Colonic mucosa (tissue), 4 donors: ENCODE results near the gene STK11. TPM values are rescaled to one million over a fixed set of nuclear protein-coding genes. Genes with fewer than 3 reads are reported as not detected.
A peak's percentile ranks its signal among the peaks of the same experiment; 100 is the strongest.

Source experiments
- DNase-seq: peaks from one replicate; pipeline ENCODE4 v3.0.0-alpha.2; 2020
- H3K27ac ChIP-seq: fragments of 200-600 bp; one replicate; pipeline ENCODE4 v1.8.0; 2021
- H3K27me3 ChIP-seq: fragments of 200-600 bp; one replicate; pipeline ENCODE4 v1.8.0; 2021
- H3K36me3 ChIP-seq: fragments of 200-600 bp; one replicate; pipeline ENCODE4 v1.8.0; 2021
- H3K4me1 ChIP-seq: fragments of 200-600 bp; one replicate; pipeline ENCODE4 v1.8.0; 2021; ENCODE audit warnings: mild to moderate bottlenecking
- H3K4me3 ChIP-seq: fragments of 200-600 bp; one replicate; pipeline ENCODE4 v1.8.0; 2021
- H3K9ac ChIP-seq, 2 donors: one replicate each; pipeline ENCODE4 v1.7.0; 2013; ENCODE audit warnings: control low read depth in 2 of 2, low read depth in 2 of 2, low read length in 2 of 2
- H3K9me3 ChIP-seq: fragments of 200-600 bp; one replicate; pipeline ENCODE4 v1.8.0; 2021
- CTCF ChIP-seq: fragments of 200-600 bp; IDR thresholded peaks from one replicate; pipeline ENCODE4 v1.8.0; 2022; ENCODE audit warnings: antibody characterized with exemption, mild to moderate bottlenecking
- intact Hi-C: fragments of 100-400 bp; cut with DNase I; formaldehyde crosslinking; loops from one replicate; pipeline ENCODE4 v1.14.1; 2022
- total RNA-seq, 2 donors: library from RNA; stranded (reverse); fragmentation: NEBNext Ultra II Directional in 1 of 2; extraction: Animal tissue kit (Norgen Biotek cat#: 25700) in 1 of 2; gene quantifications; one replicate each; pipeline ENCODE4 v1.2.1, GENCODE V29; 2021
- donor health status: healthy.
- donor health status: DM: no; HTN: no; CAD: no.
- donor health status: DM: no; HTN: no; CAD: no.

Gene STK11
- total RNA-seq, 2 donors from 2014 or later = 76.3 to 103 TPM

- TF ChIP-seq CTCF = no peak
These were observed 28.1 kb upstream of the STK11 start for GRCh38 chr19:1177322-1178114.

GRCh38 chr19:1181606-1182005 lies 24.0 kb upstream of the STK11 start:
- H3K9me3 ChIP-seq = no peaks in the 10 kb centered on the region
- H3K36me3 ChIP-seq = no peaks in the 10 kb centered on the region
- H3K9ac ChIP-seq = peak overlapping the region in 1 of 2 donors; percentile 58
- TF ChIP-seq CTCF = no peak
- no peaks in the 10 kb centered on the region for H3K27me3 ChIP-seq
- peak; percentile 84 for DNase-seq
- H3K4me1 ChIP-seq = peaks cover 6% of the 10 kb centered on the region
- no peak overlapping the region for H3K4me3 ChIP-seq
- intact Hi-C loops = no loop called here
- H3K27ac ChIP-seq = peak overlapping the region; percentile 64

More at GRCh38 chr19:1177322-1178114, 28.1 kb upstream of the STK11 start:
- Histone ChIP-seq H3K27me3 (no peaks in the 10 kb centered on the region), H3K36me3 (no peaks in the 10 kb centered on the region), H3K27ac (peak overlapping the region; percentile 57), H3K4me3 (no peak overlapping the region), H3K9me3 (no peaks in the 10 kb centered on the region), H3K4me1 (peaks cover 6% of the 10 kb centered on the region), H3K9ac (peak overlapping the region in 1 of 2 donors; percentile 35)
- intact Hi-C loops = no loop called here
- DNase-seq = no peak

GRCh38 chr19:1182068-1182467 lies 23.5 kb upstream of the STK11 start:
- Histone ChIP-seq H3K9ac (peak overlapping the region in 1 of 2 donors; percentile 58), H3K27me3 (no peaks in the 10 kb centered on the region), H3K27ac (peak overlapping the region; percentile 64), H3K4me1 (peaks cover 6% of the 10 kb centered on the region), H3K4me3 (no peak overlapping the region), H3K36me3 (no peaks in the 10 kb centered on the region), H3K9me3 (no peaks in the 10 kb centered on the region)
- DNase-seq = no peak
- no peak for TF ChIP-seq CTCF
- intact Hi-C loops = no loop called here

- intact Hi-C loops = no loop called here
- Histone ChIP-seq H3K9me3 (no peaks in the 10 kb centered on the region), H3K9ac (no peak overlapping the region), H3K4me3 (no peak overlapping the region), H3K36me3 (no peaks in the 10 kb centered on the region), H3K27me3 (no peaks in the 10 kb centered on the region), H3K4me1 (peaks cover 6% of the 10 kb centered on the region), H3K27ac (no peak overlapping the region)
- no peak for DNase-seq
- no peak for TF ChIP-seq CTCF
These were observed 22.9 kb upstream of the STK11 start for GRCh38 chr19:1182727-1183126.

GRCh38 chr19:1183543-1184172 lies 21.9 kb upstream of the STK11 start:
- no peak for TF ChIP-seq CTCF
- intact Hi-C loops = no loop called here
- H3K9ac ChIP-seq = peak overlapping the region in 1 of 2 donors; percentile 26
- no peaks in the 10 kb centered on the region for H3K36me3 ChIP-seq
- H3K9me3 ChIP-seq = no peaks in the 10 kb centered on the region
- peak; percentile 69 for DNase-seq
- peaks cover 6% of the 10 kb centered on the region for H3K4me1 ChIP-seq
- H3K4me3 ChIP-seq = no peak overlapping the region
- no peak overlapping the region for H3K27ac ChIP-seq
- H3K27me3 ChIP-seq = no peaks in the 10 kb centered on the region
